RWPE2 (cell line): Measurements from ENCODE around the gene TKT.

ENCODE experiments used
- ATAC-seq: fragments of 200-7000 bp; cut with Tn5 transposase; 3 replicates; pipeline ENCODE4 v1.9.1; 2021; ENCODE audit warnings: low read depth
- DNase-seq: peaks from one replicate; pipeline ENCODE4 v3.0.0-alpha.2; 2020; ENCODE audit warnings: low spot score
- H3K27ac ChIP-seq: fragments of 450-650 bp; 2 replicates; pipeline ENCODE4 v1.5.1; 2017; ENCODE audit warnings: mild to moderate bottlenecking; ENCODE audit not compliant: poor library complexity, severe bottlenecking
- H3K27me3 ChIP-seq: fragments of 250-450 bp; sonication (Bioruptor Pico); 2 replicates; pipeline ENCODE4 v1.5.1; 2021; ENCODE audit warnings: mild to moderate bottlenecking, moderate library complexity; ENCODE audit not compliant: insufficient read depth, poor library complexity, severe bottlenecking
- H3K36me3 ChIP-seq: fragments of 250-450 bp; sonication (Bioruptor Pico); 2 replicates; pipeline ENCODE4 v1.5.1; 2020; ENCODE audit warnings: low read depth, mild to moderate bottlenecking, moderate library complexity
- H3K4me1 ChIP-seq: fragments of 250-450 bp; sonication (Bioruptor Pico); 2 replicates; pipeline ENCODE4 v1.5.1; 2021; ENCODE audit warnings: mild to moderate bottlenecking, moderate library complexity; ENCODE audit not compliant: insufficient read depth, poor library complexity, severe bottlenecking
- H3K4me3 ChIP-seq: fragments of 250-450 bp; sonication (Bioruptor Pico); 2 replicates; pipeline ENCODE4 v1.5.1; 2021; ENCODE audit warnings: mild to moderate bottlenecking, moderate library complexity; ENCODE audit not compliant: severe bottlenecking
- H3K9me3 ChIP-seq: fragments of 250-450 bp; sonication (Bioruptor Pico); 2 replicates; pipeline ENCODE4 v1.5.1; 2021; ENCODE audit warnings: mild to moderate bottlenecking, moderate library complexity; ENCODE audit not compliant: severe bottlenecking
- CTCF ChIP-seq: fragments of 450-650 bp; IDR thresholded peaks from one replicate; pipeline ENCODE4 v1.5.1; 2017; ENCODE audit warnings: mild to moderate bottlenecking, moderate library complexity; ENCODE audit not compliant: poor library complexity, severe bottlenecking

TKT gene

GRCh38 chr3:53242642-53243041 is 13.2 kb downstream of the TKT start:
- Histone ChIP-seq H3K9me3 (no peaks in the 10 kb centered on the region), H3K27ac (peak overlapping the region; percentile 27), H3K4me1 (peaks cover 17% of the 10 kb centered on the region), H3K4me3 (no peak overlapping the region), H3K36me3 (peaks cover 88% of the 10 kb centered on the region), H3K27me3 (no peaks in the 10 kb centered on the region)
- ATAC-seq (no peak), DNase-seq (no peak)
- TF ChIP-seq CTCF, result no peak

- TF ChIP-seq CTCF, result no peak
- no peak for DNase-seq
- no peak for ATAC-seq
- peak overlapping the region; percentile 27 for H3K27ac ChIP-seq
- no peak overlapping the region for H3K4me3 ChIP-seq
- peaks cover 22% of the 10 kb centered on the region for H3K4me1 ChIP-seq
- no peaks in the 10 kb centered on the region for H3K27me3 ChIP-seq
- peaks cover 92% of the 10 kb centered on the region for H3K36me3 ChIP-seq
- no peaks in the 10 kb centered on the region for H3K9me3 ChIP-seq
Observed at GRCh38 chr3:53242155-53242554, 13.7 kb downstream of the TKT start.

- peak overlapping the region; percentile 79 for H3K27ac ChIP-seq
- peaks cover 31% of the 10 kb centered on the region for H3K4me1 ChIP-seq
- H3K4me3 ChIP-seq, result no peak overlapping the region
- H3K36me3 ChIP-seq, result peaks cover 93% of the 10 kb centered on the region
- TF ChIP-seq CTCF, result no peak
- no peaks in the 10 kb centered on the region for H3K9me3 ChIP-seq
- ATAC-seq (no peak), DNase-seq (no peak)
- no peaks in the 10 kb centered on the region for H3K27me3 ChIP-seq
Observed at GRCh38 chr3:53240989-53241972, 14.5 kb downstream of the TKT start.

GRCh38 chr3:53239800-53240199 is 16.0 kb downstream of the TKT start:
- Histone ChIP-seq H3K4me3 (no peak overlapping the region), H3K4me1 (peaks cover 36% of the 10 kb centered on the region), H3K36me3 (peaks cover 95% of the 10 kb centered on the region), H3K9me3 (no peaks in the 10 kb centered on the region), H3K27ac (peak overlapping the region; percentile 79), H3K27me3 (no peaks in the 10 kb centered on the region)
- DNase-seq (no peak), ATAC-seq (no peak)
- no peak for TF ChIP-seq CTCF

- DNase-seq (no peak), ATAC-seq (no peak)
- TF ChIP-seq CTCF, result no peak
- Histone ChIP-seq H3K27ac (peak overlapping the region; percentile 79), H3K27me3 (no peaks in the 10 kb centered on the region), H3K4me1 (peaks cover 36% of the 10 kb centered on the region), H3K4me3 (no peak overlapping the region), H3K36me3 (peaks cover 95% of the 10 kb centered on the region), H3K9me3 (no peaks in the 10 kb centered on the region)
Observed at GRCh38 chr3:53238886-53239285, 16.9 kb downstream of the TKT start.
